ENCODE results near the gene ZNF189. TPM values are rescaled to one million over a fixed set of nuclear protein-coding genes. Genes with fewer than 3 reads are reported as not detected.

The ZNF189 gene
- polyA plus RNA-seq, 2 of the 4 experiments (the other 2 are of a cell fraction): 8.8 to 13.9 TPM

DNA sequence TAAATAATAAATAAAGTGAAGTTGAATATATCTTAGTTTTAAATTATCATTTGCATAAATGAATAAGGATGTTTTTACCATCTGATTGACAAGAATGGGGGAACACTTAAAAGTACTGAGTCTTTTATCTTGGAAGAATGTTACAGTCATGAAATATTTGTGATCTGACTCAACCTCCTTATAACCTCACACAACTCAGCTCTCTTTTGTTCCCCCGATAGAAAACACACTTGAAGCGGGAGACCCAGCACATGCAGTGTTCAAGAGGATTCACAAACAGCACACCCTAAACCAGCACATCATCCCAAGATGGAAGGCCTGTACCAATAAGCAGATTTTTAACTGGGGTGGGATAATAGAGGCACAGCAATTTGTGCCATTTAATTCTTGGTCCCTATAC is 29.4 kb upstream of the ZNF189 start:
- POLR2A ChIA-PET: no interaction called here
- CTCF ChIA-PET: interaction anchor here (1.7 to 3.7 kb wide), 4 partner anchors 11 to 250 kb away, joined by 3 to 30 read pairs (median 8); no protein-coding TSS in a partner anchor
- peak overlapping the region; percentile 75 to 95 for H3K27ac ChIP-seq
- 0 out of 3 replicates have a peak, but pooled peaks cover 3% of the 10 kb centered on the region for H3K9me3 ChIP-seq
- H3K4me1 ChIP-seq: peaks cover 78% of the 10 kb centered on the region
- peak overlapping the region; percentile 52 for H3K4me2 ChIP-seq
- ATAC-seq (peak in 1 of 2 experiments; percentile 62; a peak in 3 of 6 replicates), DNase-seq (ENCODE audit: low read depth in 1 of 2, low spot score in 1 of 2) (peak; percentile 18 to 21), FAIRE-seq (no peak)
- TF ChIP-seq, protein P1, sequence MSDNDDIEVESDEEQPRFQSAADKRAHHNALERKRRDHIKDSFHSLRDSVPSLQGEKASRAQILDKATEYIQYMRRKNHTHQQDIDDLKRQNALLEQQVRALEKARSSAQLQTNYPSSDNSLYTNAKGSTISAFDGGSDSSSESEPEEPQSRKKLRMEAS (IDR thresholded peaks at IDR 0.05): 0 out of 2 replicates have a peak, but pooled peaks have one; percentile 34
- TF ChIP-seq FOSL2 (IDR thresholded peaks at IDR 0.05) (no peak), FOSL2 (CRISPR knock-in tag; IDR thresholded peaks at IDR 0.05) (no peak), JUNB (IDR thresholded peaks at IDR 0.05) (0 out of 2 replicates have a peak, but pooled peaks have one; percentile 26)
- 9% methylated on average over 2 of the region's 2 CpGs for WGBS (ENCODE audit: missing lambda C conversion rate)
- H3K4me3 ChIP-seq: no peak overlapping the region

- TF ChIP-seq HDAC2 (IDR thresholded peaks at IDR 0.05): no peak
- TF ChIP-seq KDM5A (IDR thresholded peaks at IDR 0.05): no peak
- no peak for TF ChIP-seq EP300 (IDR thresholded peaks at IDR 0.05)
- TF ChIP-seq, protein P2, sequence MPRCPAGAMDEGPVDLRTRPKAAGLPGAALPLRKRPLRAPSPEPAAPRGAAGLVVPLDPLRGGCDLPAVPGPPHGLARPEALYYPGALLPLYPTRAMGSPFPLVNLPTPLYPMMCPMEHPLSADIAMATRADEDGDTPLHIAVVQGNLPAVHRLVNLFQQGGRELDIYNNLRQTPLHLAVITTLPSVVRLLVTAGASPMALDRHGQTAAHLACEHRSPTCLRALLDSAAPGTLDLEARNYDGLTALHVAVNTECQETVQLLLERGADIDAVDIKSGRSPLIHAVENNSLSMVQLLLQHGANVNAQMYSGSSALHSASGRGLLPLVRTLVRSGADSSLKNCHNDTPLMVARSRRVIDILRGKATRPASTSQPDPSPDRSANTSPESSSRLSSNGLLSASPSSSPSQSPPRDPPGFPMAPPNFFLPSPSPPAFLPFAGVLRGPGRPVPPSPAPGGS (IDR thresholded peaks at IDR 0.05): no peak
- TF ChIP-seq, protein P3, sequence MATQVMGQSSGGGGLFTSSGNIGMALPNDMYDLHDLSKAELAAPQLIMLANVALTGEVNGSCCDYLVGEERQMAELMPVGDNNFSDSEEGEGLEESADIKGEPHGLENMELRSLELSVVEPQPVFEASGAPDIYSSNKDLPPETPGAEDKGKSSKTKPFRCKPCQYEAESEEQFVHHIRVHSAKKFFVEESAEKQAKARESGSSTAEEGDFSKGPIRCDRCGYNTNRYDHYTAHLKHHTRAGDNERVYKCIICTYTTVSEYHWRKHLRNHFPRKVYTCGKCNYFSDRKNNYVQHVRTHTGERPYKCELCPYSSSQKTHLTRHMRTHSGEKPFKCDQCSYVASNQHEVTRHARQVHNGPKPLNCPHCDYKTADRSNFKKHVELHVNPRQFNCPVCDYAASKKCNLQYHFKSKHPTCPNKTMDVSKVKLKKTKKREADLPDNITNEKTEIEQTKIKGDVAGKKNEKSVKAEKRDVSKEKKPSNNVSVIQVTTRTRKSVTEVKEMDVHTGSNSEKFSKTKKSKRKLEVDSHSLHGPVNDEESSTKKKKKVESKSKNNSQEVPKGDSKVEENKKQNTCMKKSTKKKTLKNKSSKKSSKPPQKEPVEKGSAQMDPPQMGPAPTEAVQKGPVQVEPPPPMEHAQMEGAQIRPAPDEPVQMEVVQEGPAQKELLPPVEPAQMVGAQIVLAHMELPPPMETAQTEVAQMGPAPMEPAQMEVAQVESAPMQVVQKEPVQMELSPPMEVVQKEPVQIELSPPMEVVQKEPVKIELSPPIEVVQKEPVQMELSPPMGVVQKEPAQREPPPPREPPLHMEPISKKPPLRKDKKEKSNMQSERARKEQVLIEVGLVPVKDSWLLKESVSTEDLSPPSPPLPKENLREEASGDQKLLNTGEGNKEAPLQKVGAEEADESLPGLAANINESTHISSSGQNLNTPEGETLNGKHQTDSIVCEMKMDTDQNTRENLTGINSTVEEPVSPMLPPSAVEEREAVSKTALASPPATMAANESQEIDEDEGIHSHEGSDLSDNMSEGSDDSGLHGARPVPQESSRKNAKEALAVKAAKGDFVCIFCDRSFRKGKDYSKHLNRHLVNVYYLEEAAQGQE (IDR thresholded peaks at IDR 0.05): no peak
- TF ChIP-seq ESRRA (IDR thresholded peaks at IDR 0.05; ENCODE audit: borderline replicate concordance, low read length): no peak
- TF ChIP-seq RFX5 (IDR thresholded peaks at IDR 0.05): no peak
- TF ChIP-seq FOXS1 (CRISPR knock-in tag; IDR thresholded peaks at IDR 0.05): no peak
- TF ChIP-seq, protein P1 (IDR thresholded peaks at IDR 0.05): no peak
- TF ChIP-seq KDM1A (IDR thresholded peaks at IDR 0.05; ENCODE audit: low read depth): no peak
- WGBS (ENCODE audit: missing lambda C conversion rate): 23% methylated on average over 2 of the region's 2 CpGs
These were observed 28.6 kb upstream of the ZNF189 start for GRCh38 chr9:101369884-101370531.

GRCh38 chr9:101371813-101372212 is 26.8 kb upstream of the ZNF189 start:
- peak overlapping the region; percentile 60 to 69; a peak in 5 of 6 replicates for H3K27ac ChIP-seq
- H3K4me3 ChIP-seq: no peak overlapping the region
- ChIA-PET POLR2A (interaction anchor here (0.7 to 1.5 kb wide), 2 partner anchors 47 to 56 kb away, joined by 4 to 6 read pairs; no protein-coding TSS in a partner anchor), CTCF (interaction anchor here (0.6 to 3.7 kb wide), 8 partner anchors 10 to 253 kb away, joined by 3 to 30 read pairs (median 5); no protein-coding TSS in a partner anchor)
- FAIRE-seq (no peak), ATAC-seq (no peak), DNase-seq (ENCODE audit: low read depth in 1 of 2, low spot score in 1 of 2) (no peak)
- 89% methylated on average over 3 of the region's 3 CpGs for WGBS (ENCODE audit: missing lambda C conversion rate)
- 0 out of 3 replicates have a peak, but pooled peaks cover 3% of the 10 kb centered on the region for H3K9me3 ChIP-seq
- no peak overlapping the region for H3K4me2 ChIP-seq
- 0 out of 2 replicates have a peak, but pooled peaks have one; percentile 62 for TF ChIP-seq KDM1A (IDR thresholded peaks at IDR 0.05; ENCODE audit: low read depth)
- TF ChIP-seq FOSB (CRISPR knock-in tag; IDR thresholded peaks at IDR 0.05): no peak
- TF ChIP-seq NFE2L2 (conservative IDR thresholded peaks at IDR 0.05; ENCODE audit: low read length): no peak
- peaks cover 79% of the 10 kb centered on the region for H3K4me1 ChIP-seq

More at GRCh38 chr9:101369884-101370531, 28.6 kb upstream of the ZNF189 start:
- FAIRE-seq (peak; percentile 87), DNase-seq (ENCODE audit: low read depth in 1 of 2, low spot score in 1 of 2) (no peak), ATAC-seq (no peak)
- Histone ChIP-seq H3K4me1 (peaks cover 78% of the 10 kb centered on the region), H3K4me2 (peak overlapping the region; percentile 52), H3K27ac (peak overlapping the region; percentile 75 to 95), H3K4me3 (no peak overlapping the region), H3K9me3 (0 out of 3 replicates have a peak, but pooled peaks cover 3% of the 10 kb centered on the region)
- CTCF ChIA-PET: interaction anchor here (1.7 to 3.7 kb wide), 4 partner anchors 11 to 251 kb away, joined by 3 to 30 read pairs (median 8); no protein-coding TSS in a partner anchor
- POLR2A ChIA-PET: interaction anchor here (1.2 kb wide), 1 partner anchor 29 kb away, joined by 4 read pairs; the partner anchor contains the start of genes MRPL50 and ZNF189

Data from A549 (cell line).